ENCODE measurements around the gene FKBP7. TPM values are rescaled to one million over a fixed set of nuclear protein-coding genes. Genes with fewer than 3 reads are reported as not detected.
A peak's percentile ranks its signal among the peaks of the same experiment; 100 is the strongest.

Gene FKBP7
- total RNA-seq, 2 experiments from 2014 or later: 8.3 to 8.5 TPM

GRCh38 chr2:178482437-178482836 lies 4.0 kb upstream of the FKBP7 start:
- CTCF ChIA-PET (ENCODE audit: unreplicated experiment): no interaction called here
- Histone ChIP-seq H3K4me3 (ENCODE audit: low read depth, low read length, poor library complexity, severe bottlenecking) (peak overlapping the region; percentile 78), H3K4me1 (ENCODE audit: insufficient read depth, low read length, poor library complexity, severe bottlenecking) (peaks cover 28% of the 10 kb centered on the region), H3K79me2 (ENCODE audit: insufficient read depth, low read depth, low read length) (peaks cover 50% of the 10 kb centered on the region), H3K27ac (ENCODE audit: low read depth, low read length, poor library complexity, severe bottlenecking) (no peak overlapping the region), H3K9me2 (ENCODE audit: insufficient read depth, low read length) (no peaks in the 10 kb centered on the region), H3K9me3 (ENCODE audit: low read length) (no peaks in the 10 kb centered on the region), H3K4me2 (ENCODE audit: low read length) (peak overlapping the region; percentile 97), H4K20me1 (ENCODE audit: insufficient read depth, low read length) (peaks cover 20% of the 10 kb centered on the region; the same call in 1 of the 2 replicates), H2AFZ (ENCODE audit: low read length) (no peak overlapping the region), H3K36me3 (ENCODE audit: insufficient read depth, low read length) (peaks cover 19% of the 10 kb centered on the region)
- POLR2A ChIA-PET: interaction anchor here (0.7 to 2.4 kb wide), 15 partner anchors 8 to 1271 kb away, joined by 3 to 21 read pairs (median 3); partner anchors contain the start of genes PJVK and PRKRA
- TF ChIP-seq EZH2phosphoT487 (IDR thresholded peaks at IDR 0.05; ENCODE audit: borderline replicate concordance, low read depth, low read length) (no peak), CTCF (conservative IDR thresholded peaks at IDR 0.05; ENCODE audit: low read length) (no peak)
- DNase-seq (ENCODE audit: low spot score): peak; percentile 32
- BruUV-seq (replicated peaks): no TSS peak
- intact Hi-C loops (cut with micrococcal nuclease; ENCODE audit: unreplicated experiment): no loop called here

- H3K4me3 ChIP-seq (ENCODE audit: low read depth, low read length, poor library complexity, severe bottlenecking): peak within 1 kb of the TSS; percentile 78
- BruUV-seq (replicated peaks): no TSS peak
- intact Hi-C loops (cut with micrococcal nuclease; ENCODE audit: unreplicated experiment): no loop called here
- ChIA-PET POLR2A (interaction anchor here (0.7 to 2.4 kb wide), 6 partner anchors 10 to 117 kb away, joined by 3 to 21 read pairs (median 4); partner anchors contain the start of genes PJVK and PRKRA), CTCF (ENCODE audit: unreplicated experiment) (interaction anchor here (0.6 kb wide), 1 partner anchor 30 kb away, joined by 3 read pairs; the partner anchor contains the start of genes PJVK and PRKRA)
- H3K4me1 ChIP-seq (ENCODE audit: insufficient read depth, low read length, poor library complexity, severe bottlenecking): peaks cover 38% of the 10 kb centered on the region
- H3K4me2 ChIP-seq (ENCODE audit: low read length): peak within 1 kb of the TSS; percentile 97
- H2AFZ ChIP-seq (ENCODE audit: low read length): peak within 1 kb of the TSS; percentile 100; the same call in 1 of the 2 replicates
- H3K36me3 ChIP-seq (ENCODE audit: insufficient read depth, low read length): no peaks in the 10 kb centered on the region
- H3K9me3 ChIP-seq (ENCODE audit: low read length): no peaks in the 10 kb centered on the region
- H3K27ac ChIP-seq (ENCODE audit: low read depth, low read length, poor library complexity, severe bottlenecking): peak within 1 kb of the TSS; percentile 86
- no peak for TF ChIP-seq CTCF (conservative IDR thresholded peaks at IDR 0.05; ENCODE audit: low read length)
- no peak for TF ChIP-seq EZH2phosphoT487 (IDR thresholded peaks at IDR 0.05; ENCODE audit: borderline replicate concordance, low read depth, low read length)
- H3K9me2 ChIP-seq (ENCODE audit: insufficient read depth, low read length): no peaks in the 10 kb centered on the region
- H3K79me2 ChIP-seq (ENCODE audit: insufficient read depth, low read depth, low read length): peaks cover 58% of the 10 kb centered on the region
- peaks cover 20% of the 10 kb centered on the region; the same call in 1 of the 2 replicates for H4K20me1 ChIP-seq (ENCODE audit: insufficient read depth, low read length)
- DNase-seq (ENCODE audit: low spot score): peak; percentile 80
These were observed 2.1 kb upstream of the FKBP7 start, which contains the start of gene PLEKHA3 for GRCh38 chr2:178480227-178481181. Gene PLEKHA3 (plus strand): TSS chr2:178480457. CDS start chr2:178480870, 413 bp downstream.

All from OCI-LY7 (cell line).